Renal pelvis (tissue), 4 donors: ENCODE data around the gene MRPL36. TPM values are rescaled to one million over a fixed set of nuclear protein-coding genes. Genes with fewer than 3 reads are reported as not detected.
"Not testable (repeated sequence)": the region's sequence is repeated elsewhere in the genome, so short reads cannot be mapped to it uniquely, and the experiment has no call there.

Source experiments
- DNase-seq: peaks from one replicate; pipeline ENCODE4 v3.0.0-alpha.2; 2013
- polyA plus RNA-seq, 3 donors: library from polyadenylated mRNA; unstranded; fragments of 120-200 nt; gene quantifications; one replicate each; pipeline ENCODE4 v1.2.1, GENCODE V29; 2013; ENCODE audit not compliant: insufficient read length in 3 of 3

MRPL36 gene
- polyA plus RNA-seq, 3 donors = 40.2 to 46.7 (median 43.1) TPM

- DNase-seq = no peak
Observed at GRCh38 chr5:1800472-1801221, 1.0 kb upstream of the MRPL36 start.

- DNase-seq = no peak
Observed at GRCh38 chr5:1799110-1799601, 481 bp downstream of the MRPL36 start.

- DNase-seq = not testable (repeated sequence)
Observed at GRCh38 chr5:1798589-1798988, 1.0 kb downstream of the MRPL36 start.

GRCh38 chr5:1797855-1798254 is 1.8 kb downstream of the MRPL36 start:
- DNase-seq = no peak

- no peak for DNase-seq
Observed at GRCh38 chr5:1797103-1797800, 2.4 kb downstream of the MRPL36 start.

- DNase-seq = no peak
Observed at GRCh38 chr5:1796371-1797102, 3.1 kb downstream of the MRPL36 start.

GRCh38 chr5:1795931-1796330 is 3.7 kb downstream of the MRPL36 start:
- no peak for DNase-seq

- DNase-seq = no peak
Observed at GRCh38 chr5:1795506-1795905, 4.1 kb downstream of the MRPL36 start.

GRCh38 chr5:1794901-1795290 is 4.7 kb downstream of the MRPL36 start:
- no peak for DNase-seq

- no peak for DNase-seq
Observed at GRCh38 chr5:1793966-1794900, 5.4 kb downstream of the MRPL36 start.

- no peak for DNase-seq
Observed at GRCh38 chr5:1793301-1793740, 6.3 kb downstream of the MRPL36 start.

- no peak for DNase-seq
Observed at GRCh38 chr5:1792842-1793266, 6.8 kb downstream of the MRPL36 start.

GRCh38 chr5:1791176-1791575 is 8.5 kb downstream of the MRPL36 start:
- DNase-seq = no peak

GRCh38 chr5:1789834-1790471 is 9.7 kb downstream of the MRPL36 start:
- DNase-seq = no peak

GRCh38 chr5:1789438-1789833 is 10.2 kb downstream of the MRPL36 start:
- DNase-seq = not testable (repeated sequence)

- DNase-seq = no peak
Observed at GRCh38 chr5:1788828-1789227, 10.8 kb downstream of the MRPL36 start.

- no peak for DNase-seq
Observed at GRCh38 chr5:1788200-1788599, 11.4 kb downstream of the MRPL36 start.

GRCh38 chr5:1787472-1788047 is 12.1 kb downstream of the MRPL36 start:
- DNase-seq = no peak

- DNase-seq = no peak
Observed at GRCh38 chr5:1786621-1787471, 12.8 kb downstream of the MRPL36 start.
